Esophagus squamous epithelium (tissue), 5 donors: ENCODE measurements around the gene NACC1. TPM values are rescaled to one million over a fixed set of nuclear protein-coding genes. Genes with fewer than 3 reads are reported as not detected.

Experiments
- DNase-seq: peaks from one replicate; lab custom pipeline; 2025; lab: John Stamatoyannopoulos, UW
- H3K27ac ChIP-seq, 4 donors: fragments of 200-600 bp; sonication (generic); one replicate each; pipeline ENCODE4 v1.5.1; 2016 to 2019; ENCODE audit warnings: mild to moderate bottlenecking in 1 of 4
- H3K27me3 ChIP-seq, 4 donors: fragments of 200-600 bp; sonication (generic); 1 replicate in 3 of 4; 2 replicates in 1 of 4; pipeline versions ENCODE4 v1.5.1 to v1.6.0; 2017 to 2021; ENCODE audit warnings: antibody characterized with exemption in 1 of 4
- H3K36me3 ChIP-seq, 3 donors: fragments of 200-600 bp; sonication (generic); one replicate each; pipeline ENCODE4 v1.5.1; 2016 to 2019
- H3K4me1 ChIP-seq, 3 donors: fragments of 200-600 bp; sonication (generic); one replicate each; pipeline ENCODE4 v1.5.1; 2017 to 2019
- H3K4me3 ChIP-seq, 4 donors: fragments of 200-600 bp; sonication (generic); 1 replicate in 3 of 4; 2 replicates in 1 of 4; pipeline ENCODE4 v1.5.1; 2016 to 2019; ENCODE audit warnings: mild to moderate bottlenecking in 2 of 4, moderate library complexity in 1 of 4
- H3K9me3 ChIP-seq, 3 donors: fragments of 200-600 bp; sonication (generic); one replicate each; pipeline ENCODE4 v1.5.1; 2016 to 2019
- POLR2A ChIP-seq, 4 donors: fragments of 450-650 bp; IDR thresholded peaks; one replicate each; pipeline ENCODE4 v1.6.1; 2017; ENCODE audit warnings: antibody characterized with exemption in 4 of 4, mild to moderate bottlenecking in 4 of 4, moderate library complexity in 3 of 4
- WGBS, 2 donors: methylation state at CpG; one replicate each; pipeline ENCODE4 v1.1.5; 2018; 5-methylcytosine and 5-hydroxymethylcytosine counted together
- intact Hi-C: fragments of 100-400 bp; cut with DNase I; formaldehyde crosslinking; loops from one replicate; pipeline ENCODE4 v1.15.0; 2022
- total RNA-seq, 4 donors: library from RNA; depleted of rRNA; stranded (reverse); fragments of >200 nt; gene quantifications; one replicate each; pipeline ENCODE4 v1.1.0, GENCODE V29; 2016
- TF ChIP-seq, protein P1 (sequence below), 6 experiments: fragments of 450-650 bp in 4 of 6; fragments of 200-600 bp in 2 of 6; sonication (generic) in 2 of 6; IDR thresholded peaks; one replicate each; pipeline ENCODE4 v1.5.1; 2016 to 2019; ENCODE audit warnings: antibody characterized with exemption in 6 of 6, mild to moderate bottlenecking in 4 of 6, moderate library complexity in 4 of 6
- donor health status: DM: yes; HTN: yes; CAD: no.

The NACC1 gene
- total RNA-seq, 4 donors from 2014 or later, result 26.7 to 45.5 (median 37.1) TPM

DNA sequence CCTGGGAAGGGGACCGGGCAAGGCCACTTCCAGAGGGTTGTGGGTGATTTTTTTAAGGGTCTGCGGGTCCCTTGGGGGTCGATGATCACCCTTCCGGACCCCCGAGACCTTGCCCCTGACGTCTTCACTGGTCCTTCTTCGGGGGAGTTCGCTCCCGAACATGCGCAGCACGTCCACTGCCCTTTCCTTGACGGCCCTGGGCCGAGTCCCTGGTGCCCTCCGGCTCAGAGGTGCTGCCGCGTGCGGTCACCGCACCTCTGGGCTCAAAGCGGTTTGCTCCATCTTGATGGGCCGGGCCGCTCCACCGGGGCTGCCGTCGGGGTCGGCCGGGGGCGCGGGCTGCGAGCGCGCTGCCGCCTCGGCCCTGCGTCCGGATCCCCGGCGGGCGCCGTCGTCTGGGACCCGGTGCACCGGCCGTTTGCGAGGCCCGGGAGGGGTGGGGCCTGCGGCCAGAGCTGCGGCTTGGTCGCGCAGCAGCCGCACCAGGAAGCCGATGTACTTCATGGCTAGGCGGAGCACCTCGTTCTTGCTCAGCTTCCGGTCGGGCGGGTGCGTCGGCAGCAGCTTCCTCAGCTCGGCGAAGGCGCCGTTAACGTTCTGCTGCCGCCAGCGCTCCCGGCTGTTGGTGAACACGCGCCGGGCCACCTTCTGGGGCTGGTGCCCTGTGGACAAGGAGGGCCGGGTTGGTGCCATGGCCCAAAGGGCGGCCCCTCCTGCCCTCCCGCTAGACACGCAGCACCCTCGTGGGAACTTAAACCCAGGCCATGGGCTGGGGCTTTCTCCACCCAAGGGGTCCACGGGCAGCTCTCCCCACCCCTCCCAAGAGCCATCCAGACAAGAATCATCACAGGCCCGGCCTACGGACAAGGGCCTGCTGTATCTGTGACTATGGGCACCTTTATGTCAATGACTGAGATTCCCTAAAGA lies 18.7 kb upstream of the NACC1 start:
- Histone ChIP-seq H3K4me1 (peaks cover 46 to 100% (median 62%) of the 10 kb centered on the region in 3 donors), H3K27ac (peak overlapping the region; percentile 75 to 94 (median 92)), H3K9me3 (no peaks in the 10 kb centered on the region), H3K4me3 (peak overlapping the region; percentile 37 to 62 (median 48)), H3K27me3 (peaks cover 0 to 9% (median 0%) of the 10 kb centered on the region in 4 donors), H3K36me3 (peaks cover 0 to 22% (median 0%) of the 10 kb centered on the region in 3 donors)
- WGBS, 2 donors, result 30 to 35% methylated on average over 4 to 10 of the region's 77 CpGs
- DNase-seq, result no peak
- intact Hi-C loops, result no loop called here
- TF ChIP-seq POLR2A (IDR thresholded peaks at IDR 0.05), result peak in 2 of 4 donors; percentile 58 to 67
- TF ChIP-seq, protein P1, sequence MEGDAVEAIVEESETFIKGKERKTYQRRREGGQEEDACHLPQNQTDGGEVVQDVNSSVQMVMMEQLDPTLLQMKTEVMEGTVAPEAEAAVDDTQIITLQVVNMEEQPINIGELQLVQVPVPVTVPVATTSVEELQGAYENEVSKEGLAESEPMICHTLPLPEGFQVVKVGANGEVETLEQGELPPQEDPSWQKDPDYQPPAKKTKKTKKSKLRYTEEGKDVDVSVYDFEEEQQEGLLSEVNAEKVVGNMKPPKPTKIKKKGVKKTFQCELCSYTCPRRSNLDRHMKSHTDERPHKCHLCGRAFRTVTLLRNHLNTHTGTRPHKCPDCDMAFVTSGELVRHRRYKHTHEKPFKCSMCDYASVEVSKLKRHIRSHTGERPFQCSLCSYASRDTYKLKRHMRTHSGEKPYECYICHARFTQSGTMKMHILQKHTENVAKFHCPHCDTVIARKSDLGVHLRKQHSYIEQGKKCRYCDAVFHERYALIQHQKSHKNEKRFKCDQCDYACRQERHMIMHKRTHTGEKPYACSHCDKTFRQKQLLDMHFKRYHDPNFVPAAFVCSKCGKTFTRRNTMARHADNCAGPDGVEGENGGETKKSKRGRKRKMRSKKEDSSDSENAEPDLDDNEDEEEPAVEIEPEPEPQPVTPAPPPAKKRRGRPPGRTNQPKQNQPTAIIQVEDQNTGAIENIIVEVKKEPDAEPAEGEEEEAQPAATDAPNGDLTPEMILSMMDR (IDR thresholded peaks at IDR 0.05), result no peak

DNA sequence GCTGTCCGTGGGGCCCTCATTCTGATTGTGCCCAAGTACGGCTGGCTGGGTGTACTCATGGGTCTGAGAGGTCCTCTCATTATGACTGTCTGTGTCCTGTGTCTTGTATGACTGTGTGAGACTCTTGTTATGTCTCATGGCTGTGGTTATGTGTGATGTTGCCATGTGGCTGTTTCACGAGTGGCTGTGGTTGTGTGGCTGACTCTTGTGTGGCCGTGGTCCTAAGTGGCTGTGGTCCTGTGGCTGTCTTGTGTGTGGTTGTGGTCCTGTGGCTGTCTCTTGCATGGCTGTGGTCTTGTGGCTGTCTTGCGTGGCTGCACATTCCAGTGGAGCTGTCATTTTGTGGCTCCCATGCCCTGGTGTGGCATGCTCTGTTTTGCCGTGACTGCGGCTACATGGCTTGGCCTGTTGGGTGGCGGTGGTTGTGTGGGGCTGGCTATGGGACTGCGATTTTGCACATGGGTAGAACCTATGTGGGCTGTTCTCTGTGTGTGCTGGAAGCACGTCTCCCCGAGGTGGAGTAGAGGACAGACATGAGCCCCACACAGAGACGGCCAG lies 18.0 kb upstream of the NACC1 start:
- DNase-seq, result no peak
- Histone ChIP-seq H3K4me3 (peak overlapping the region in 3 of 4 donors; percentile 44 to 62 (median 52)), H3K9me3 (no peaks in the 10 kb centered on the region), H3K27me3 (peaks cover 0 to 9% (median 0%) of the 10 kb centered on the region in 4 donors), H3K4me1 (peaks cover 40 to 100% (median 57%) of the 10 kb centered on the region in 3 donors), H3K36me3 (peaks cover 0 to 19% (median 0%) of the 10 kb centered on the region in 3 donors), H3K27ac (peak overlapping the region; percentile 75 to 94 (median 92))
- intact Hi-C loops, result no loop called here
- TF ChIP-seq POLR2A (IDR thresholded peaks at IDR 0.05), result no peak
- TF ChIP-seq, protein P1 (IDR thresholded peaks at IDR 0.05), result no peak
- WGBS, 2 donors, result 49% methylated on average over 3 to 5 of the region's 12 CpGs

DNA sequence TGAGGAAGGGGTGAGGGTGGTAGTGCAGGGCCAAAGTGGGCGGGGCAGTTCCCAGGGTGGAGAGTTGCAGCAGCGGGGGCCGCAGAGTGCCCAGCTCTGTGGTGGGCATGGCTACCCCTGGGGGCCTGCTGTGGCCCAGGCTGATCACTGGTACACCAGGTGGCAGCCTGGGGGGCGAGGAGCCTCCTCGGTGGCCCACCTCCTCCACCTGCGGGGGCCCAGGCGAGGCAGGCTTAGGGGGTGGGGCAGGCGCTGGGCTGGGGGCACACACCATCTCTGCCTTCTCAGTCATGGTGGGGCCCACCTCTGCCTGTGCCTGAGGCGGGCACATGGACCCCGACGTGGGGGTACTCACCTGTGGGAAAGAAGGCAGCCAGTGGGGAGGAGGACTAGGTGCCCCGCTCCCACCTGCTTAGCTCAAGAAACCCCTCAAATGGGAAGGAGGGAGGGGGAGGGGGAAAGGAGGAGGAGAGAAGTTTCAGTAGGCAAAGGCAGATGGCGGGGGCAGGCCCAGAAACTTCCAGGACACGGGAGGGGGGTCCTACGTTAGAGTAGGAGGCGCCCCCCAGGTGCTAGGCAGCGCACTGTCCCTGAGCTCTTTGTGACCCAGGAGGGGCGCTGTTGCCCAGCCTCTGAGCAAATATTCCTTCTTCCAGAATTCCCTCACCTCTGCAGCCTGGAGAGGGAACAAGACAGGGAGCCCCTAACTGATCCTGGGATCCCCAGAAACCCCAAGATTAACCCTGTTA lies 17.0 kb upstream of the NACC1 start:
- TF ChIP-seq POLR2A (IDR thresholded peaks at IDR 0.05), result no peak
- TF ChIP-seq, protein P1 (IDR thresholded peaks at IDR 0.05), result peak in 5 of 6 experiments; percentile 15 to 42 (median 21)
- Histone ChIP-seq H3K9me3 (no peaks in the 10 kb centered on the region), H3K4me3 (peak overlapping the region in 3 of 4 donors; percentile 48 to 65 (median 52)), H3K4me1 (peaks cover 38 to 91% (median 48%) of the 10 kb centered on the region in 3 donors), H3K36me3 (peaks cover 0 to 19% (median 0%) of the 10 kb centered on the region in 3 donors), H3K27me3 (peaks cover 0 to 9% (median 0%) of the 10 kb centered on the region in 4 donors), H3K27ac (peak overlapping the region; percentile 18 to 94 (median 92))
- DNase-seq, result no peak
- WGBS, 2 donors, result 68% methylated on average over 6 of the region's 18 CpGs; no CpG with 5 or more reads in 1 of the 2 donors
- intact Hi-C loops, result no loop called here

DNA sequence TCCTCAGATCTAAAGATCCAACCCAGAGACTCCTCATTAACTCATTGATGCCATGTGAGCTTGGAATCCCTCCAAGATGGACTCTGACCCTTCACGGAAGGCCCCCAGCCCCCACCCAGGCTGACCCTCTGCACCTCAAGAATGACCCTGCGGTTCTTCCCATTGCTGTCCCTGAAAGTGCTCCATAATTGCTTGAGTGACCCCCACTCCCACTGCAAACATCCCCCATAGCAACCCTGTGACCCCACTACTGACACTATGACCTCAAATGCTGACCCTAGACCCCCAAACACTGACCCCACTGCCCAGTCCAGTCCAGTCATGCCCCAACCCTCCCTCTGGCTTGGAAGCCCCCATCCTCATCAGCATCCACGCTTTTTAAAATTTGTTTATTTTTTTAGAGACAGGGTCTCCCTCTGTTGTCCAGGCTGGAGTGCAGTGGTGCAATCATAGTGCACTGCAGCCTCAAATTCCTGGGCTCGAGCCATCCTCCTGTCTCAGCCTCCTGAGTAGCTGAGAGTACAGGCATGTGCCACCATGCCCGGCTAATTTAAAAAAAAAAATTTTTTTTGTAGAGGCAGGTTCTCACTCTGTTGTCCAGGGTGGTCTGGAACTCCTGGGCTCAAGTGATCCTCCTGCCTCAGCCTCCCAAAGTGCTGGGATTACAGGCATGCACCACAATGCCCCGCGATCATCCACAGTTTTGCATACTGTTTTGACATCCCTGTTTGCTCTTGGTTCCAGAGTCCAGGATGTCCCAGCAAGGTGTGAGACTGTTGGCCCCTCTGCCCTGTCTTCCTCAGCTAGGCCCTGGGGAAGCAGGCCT lies 16.3 kb upstream of the NACC1 start:
- H3K36me3 ChIP-seq, result peaks cover 0 to 18% (median 0%) of the 10 kb centered on the region in 3 donors
- H3K4me1 ChIP-seq, result peaks cover 32 to 83% (median 41%) of the 10 kb centered on the region in 3 donors
- intact Hi-C loops, result no loop called here
- no peak for TF ChIP-seq POLR2A (IDR thresholded peaks at IDR 0.05)
- TF ChIP-seq, protein P1 (IDR thresholded peaks at IDR 0.05), result no peak
- DNase-seq, result no peak
- whole genome bisulfite sequencing, 2 donors, result 38 to 52% methylated on average over 5 to 7 of the region's 7 CpGs
- peak overlapping the region; percentile 23 to 65 (median 50) for H3K4me3 ChIP-seq
- no peaks in the 10 kb centered on the region for H3K9me3 ChIP-seq
- H3K27me3 ChIP-seq, result peaks cover 0 to 9% (median 0%) of the 10 kb centered on the region in 4 donors
- peak overlapping the region; percentile 61 to 94 (median 92) for H3K27ac ChIP-seq
